GM19455 (cell line): ENCODE data around the gene PEA15.

ENCODE experiments used
- ATAC-seq: cut with Tn5 transposase; IDR thresholded peaks from one replicate; pipeline ENCODE4 v1.9.1; 2021; ENCODE audit not compliant: unreplicated experiment

PEA15 gene

DNA sequence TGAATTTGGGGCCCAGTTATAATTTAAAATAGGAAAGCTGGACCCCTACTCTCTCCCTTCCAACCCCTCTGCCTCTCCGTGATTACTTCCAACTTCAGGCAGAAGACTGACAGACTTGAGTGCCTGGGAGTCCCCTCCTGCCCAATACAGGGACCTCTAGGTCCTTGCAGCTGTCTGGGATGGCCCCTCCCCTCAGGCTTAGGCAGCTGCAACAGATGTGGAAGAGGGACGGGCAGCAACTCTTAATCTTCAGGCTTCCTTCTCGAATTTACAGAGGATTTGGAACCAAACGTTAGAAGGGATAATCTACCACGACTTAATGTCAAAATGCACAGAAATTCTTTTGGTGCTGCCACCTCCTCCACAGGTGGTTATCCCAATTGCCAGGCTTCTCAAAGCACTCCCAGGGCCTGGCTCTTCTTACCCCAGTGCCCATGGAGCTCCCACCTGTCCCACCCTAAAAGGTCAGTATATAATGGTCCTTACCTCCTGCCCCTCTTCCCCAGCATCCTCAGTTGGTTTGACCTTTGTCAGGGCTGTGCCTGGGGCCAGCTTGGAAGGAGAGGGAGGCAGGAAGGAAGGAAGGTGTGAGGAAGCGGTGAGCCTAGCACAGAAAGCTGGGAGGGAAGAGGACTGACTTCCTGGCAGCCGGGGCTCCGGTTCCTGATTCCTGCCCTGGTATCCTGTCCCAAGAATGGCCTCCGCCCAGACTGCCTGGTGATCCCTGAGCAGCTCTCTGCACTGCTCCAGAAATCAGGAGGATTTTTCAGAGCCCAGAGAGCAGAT, 2.8 kb downstream of the PEA15 start:
- no peak for ATAC-seq

DNA sequence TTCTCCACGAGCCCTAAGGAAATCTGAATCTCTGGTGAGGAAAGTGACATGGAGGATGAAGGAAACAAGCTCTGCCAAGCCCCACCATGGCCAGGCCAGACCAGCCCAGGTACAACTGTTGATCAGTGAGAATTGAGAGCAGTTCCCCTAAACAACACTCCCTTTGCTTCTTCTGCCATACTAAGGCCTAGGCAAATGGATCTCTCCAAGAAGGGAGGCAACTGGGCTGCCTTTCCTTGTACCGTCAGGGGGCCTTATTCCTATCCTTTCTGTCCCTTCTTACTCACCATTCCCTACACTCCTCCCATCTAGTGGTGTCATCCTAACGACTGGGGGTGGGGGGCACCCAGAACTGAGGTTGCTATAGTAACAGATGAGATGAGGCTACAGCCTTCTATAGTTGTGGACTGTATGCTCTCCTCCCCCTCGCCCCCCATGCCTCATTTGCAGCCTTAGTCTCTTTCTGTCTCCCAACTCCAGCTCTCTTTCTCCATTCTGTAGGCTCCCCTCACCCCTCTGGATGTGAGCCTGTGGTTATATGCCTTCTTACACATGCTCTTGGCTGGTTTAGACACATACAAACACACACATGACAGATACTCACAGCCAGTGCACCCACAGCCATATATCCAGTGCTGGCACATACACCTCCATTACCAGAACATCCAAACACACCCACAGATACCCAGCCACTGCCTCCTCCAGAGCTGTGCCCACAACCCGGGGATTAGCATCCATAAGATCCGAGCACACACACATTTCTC, 3.6 kb downstream of the PEA15 start:
- ATAC-seq, result no peak

DNA sequence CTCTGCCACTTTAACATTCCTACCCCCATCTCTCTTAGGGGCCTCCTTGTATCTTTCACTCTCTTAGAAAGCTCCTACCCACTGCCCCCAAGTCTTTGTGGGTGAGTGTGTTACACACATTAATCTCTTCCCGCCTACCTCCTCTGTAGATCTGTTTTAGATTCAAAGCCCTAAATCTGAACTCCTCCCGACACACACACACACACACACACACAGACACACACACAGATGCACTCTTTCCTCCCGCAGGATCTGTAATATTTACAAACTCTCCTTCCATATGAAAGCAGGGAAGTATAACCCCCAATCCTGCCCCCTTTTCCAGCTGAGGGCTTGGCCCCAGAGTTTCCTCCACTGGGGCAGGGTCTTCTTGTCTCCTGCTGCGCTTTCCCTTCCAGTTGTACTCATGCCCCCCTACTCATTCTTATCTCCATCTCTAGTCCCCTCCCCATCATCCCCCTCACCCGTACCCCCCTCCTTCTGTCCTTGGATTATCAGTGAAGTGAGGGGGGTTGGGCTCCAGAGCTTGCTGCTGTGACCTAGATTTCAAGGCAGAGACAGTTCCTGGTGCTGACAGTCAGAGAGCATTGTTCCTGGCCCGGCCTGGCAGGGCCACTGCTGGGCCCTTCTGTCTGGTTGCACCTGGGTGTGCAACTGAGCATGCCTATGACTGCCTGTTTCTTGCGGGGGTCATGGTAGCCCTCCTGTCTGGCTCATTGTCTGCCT, 4.3 kb downstream of the PEA15 start:
- no peak for ATAC-seq

DNA sequence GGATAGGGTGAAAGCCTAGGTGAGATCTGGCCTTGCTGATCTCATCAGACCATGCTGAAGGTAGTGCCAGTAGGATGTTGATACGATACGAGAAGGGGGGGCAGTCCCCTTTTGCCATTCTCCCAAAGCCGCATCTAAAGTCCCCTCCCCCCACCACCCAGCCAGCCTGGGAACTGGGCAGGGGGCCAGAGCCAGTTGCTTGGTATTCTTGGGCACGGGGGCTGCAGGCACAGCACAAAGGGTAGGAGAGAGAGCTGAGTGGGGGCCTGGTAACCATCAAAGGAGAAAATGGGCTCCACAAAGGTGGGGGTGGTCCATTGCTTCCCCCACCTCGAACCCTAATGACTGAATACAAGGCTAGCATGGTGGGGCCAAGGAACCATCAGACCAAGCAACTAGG, 5.4 kb downstream of the PEA15 start:
- ATAC-seq, result no peak

DNA sequence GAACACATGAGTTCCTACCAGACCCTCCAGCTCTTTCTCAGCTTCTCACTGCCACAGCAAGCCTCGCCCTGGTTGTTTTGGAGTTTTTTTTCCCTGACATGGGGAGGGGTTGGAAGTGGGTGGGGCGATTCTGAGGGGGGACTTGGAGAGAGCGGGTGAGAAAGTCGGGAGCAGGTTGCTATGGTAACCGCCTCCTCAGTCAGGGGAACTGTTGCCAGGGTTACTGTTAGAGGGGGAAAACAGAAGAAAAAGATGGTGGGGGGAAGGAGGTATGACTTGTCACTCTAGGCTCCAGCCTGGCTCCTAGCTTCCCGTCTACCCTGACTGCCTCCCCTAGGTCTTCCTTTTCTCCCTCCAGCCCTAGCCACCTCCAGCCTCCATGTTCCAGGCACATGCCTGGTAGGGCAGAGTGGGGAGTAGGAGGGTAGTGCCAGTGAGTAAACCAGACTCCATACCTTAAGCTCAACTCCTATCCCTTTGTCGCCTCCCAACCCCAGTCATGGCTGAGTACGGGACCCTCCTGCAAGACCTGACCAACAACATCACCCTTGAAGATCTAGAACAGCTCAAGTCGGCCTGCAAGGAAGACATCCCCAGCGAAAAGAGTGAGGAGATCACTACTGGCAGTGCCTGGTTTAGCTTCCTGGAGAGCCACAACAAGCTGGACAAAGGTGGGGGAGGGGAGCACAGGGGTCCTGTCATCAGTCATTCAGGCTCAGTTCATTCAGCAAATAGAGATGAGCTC, 6.0 kb downstream of the PEA15 start:
- no peak for ATAC-seq

DNA sequence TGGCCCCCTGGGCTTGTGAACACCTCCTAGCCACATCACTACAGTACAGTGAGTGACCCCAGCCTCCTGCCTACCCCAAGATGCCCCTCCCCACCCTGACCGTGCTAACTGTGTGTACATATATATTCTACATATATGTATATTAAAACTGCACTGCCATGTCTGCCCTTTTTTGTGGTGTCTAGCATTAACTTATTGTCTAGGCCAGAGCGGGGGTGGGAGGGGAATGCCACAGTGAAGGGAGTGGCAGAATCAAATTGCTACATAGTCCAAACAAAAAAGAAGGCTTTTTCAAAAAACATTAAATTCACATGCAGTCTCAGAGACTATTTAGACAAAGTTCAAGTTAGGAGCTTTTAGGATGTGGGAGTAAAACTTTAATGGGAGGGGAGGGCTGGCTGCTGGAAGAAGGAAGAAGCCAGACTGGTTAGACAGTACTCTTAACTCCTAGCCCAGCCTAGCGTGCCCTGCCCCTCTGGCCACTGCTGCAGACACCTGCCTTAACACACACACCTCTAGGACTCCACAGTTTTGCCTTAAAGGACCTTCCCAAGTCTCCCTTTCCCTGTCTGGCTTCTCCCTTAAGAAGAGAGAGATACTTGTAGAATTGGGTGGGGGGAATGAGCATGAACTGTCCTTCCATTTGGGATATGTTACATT, 9.4 kb downstream of the PEA15 start:
- ATAC-seq, result no peak

DNA sequence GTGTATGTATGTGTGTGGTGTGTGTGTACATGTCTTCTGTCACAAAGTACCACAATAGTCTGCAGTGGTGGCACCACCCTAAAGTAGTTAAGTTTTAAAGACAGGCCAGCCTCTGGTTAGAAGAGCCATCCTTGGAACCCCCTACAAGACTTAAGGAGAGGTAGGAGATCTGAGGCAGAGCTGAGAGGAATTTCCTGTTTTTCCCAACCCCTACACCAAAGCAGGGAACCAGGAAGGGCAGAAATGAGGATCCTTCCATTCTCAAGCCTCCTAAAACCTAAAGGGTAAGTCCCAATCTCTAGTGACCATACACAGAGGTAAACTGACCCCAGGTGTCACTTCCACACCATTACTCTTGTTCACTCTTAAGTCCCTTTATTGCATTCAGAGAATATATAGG, 11.1 kb downstream of the PEA15 start:
- no peak for ATAC-seq

DNA sequence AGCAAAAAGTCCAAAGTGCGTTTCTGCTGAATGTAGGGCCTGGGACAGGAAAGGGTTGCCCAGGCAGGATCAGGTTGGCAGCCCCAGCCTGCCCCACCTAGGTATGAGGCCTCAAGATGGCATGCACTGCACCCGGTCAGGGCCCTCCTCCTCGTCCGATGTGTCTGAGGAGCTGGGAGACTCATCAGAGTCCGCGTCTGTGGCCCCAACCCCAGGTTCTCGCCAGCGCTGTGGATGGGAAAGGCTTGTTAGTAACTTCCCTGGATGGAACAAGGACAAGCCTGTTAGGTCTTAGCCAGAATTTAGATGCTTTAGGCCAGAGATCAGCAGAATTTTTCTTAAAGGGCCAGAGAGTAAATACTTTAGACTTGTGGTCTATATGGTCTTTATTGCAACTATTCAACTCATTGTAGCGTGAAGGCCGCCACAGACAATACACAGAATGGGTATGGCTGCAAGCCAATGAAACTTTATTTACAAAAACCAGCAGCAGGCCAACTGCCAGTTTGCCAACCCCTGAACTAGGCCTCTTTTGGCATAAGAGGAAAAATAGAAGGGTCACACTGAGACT, 12.4 kb downstream of the PEA15 start:
- ATAC-seq, result no peak

DNA sequence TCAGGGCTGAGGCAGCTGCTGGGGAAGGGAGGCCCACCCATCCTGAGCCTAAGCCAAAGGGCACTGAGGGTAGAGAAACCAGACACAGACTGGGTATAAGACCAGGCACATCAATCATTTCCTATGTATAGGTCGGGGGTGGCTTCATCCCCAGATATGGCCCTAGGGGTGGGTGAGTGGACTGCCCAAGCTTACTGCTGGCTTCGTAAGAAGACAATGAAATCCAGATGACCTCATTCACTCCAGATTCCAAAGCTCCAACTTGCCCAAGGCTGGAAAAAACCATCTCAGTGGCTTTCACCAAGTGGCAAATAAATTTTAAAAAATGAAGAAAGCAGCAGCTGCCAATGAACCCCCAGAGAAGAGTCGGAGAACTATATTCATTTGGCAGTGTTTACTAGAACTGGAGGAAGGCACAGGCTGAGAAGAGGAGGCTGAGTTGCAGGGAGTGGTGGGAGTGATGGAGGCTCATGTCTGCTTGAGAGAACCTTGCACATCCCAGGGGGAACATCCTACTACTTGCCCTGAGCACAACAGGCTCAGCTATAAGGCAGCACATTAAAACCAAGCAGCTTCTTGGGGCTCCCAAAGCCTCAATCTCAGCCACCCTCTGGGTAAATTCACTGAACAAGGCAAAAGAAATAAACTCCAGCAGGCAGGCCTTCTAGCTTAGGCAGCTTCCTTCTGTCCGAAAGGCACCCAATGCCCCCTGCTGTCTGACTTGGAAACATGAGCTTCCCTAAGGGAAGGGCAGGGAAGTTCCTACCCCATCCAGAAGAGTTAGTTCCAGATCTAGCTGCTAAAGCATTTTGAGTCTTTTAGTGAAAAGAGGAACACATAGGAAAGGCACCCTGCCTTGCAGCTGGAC, 14.1 kb downstream of the PEA15 start:
- no peak for ATAC-seq

DNA sequence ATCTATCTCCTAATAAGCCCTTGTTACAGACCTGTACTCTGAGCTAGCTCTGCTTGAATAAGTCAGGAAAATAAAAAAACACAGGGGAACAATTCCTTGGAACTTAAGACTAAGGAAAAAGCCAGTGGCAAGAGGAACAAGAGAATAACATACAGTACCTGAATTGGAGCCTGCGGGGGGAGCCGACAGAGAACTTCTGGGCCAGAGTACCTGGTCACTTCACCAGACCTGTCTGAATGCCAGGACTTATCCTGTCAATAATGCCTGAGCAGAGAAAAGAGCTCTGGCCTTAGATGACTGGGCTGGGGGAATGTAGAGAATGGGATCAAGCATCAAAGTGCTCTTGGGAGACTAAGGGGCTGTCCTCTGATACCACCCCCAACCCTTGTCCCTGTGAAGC, 15.1 kb downstream of the PEA15 start:
- no peak for ATAC-seq

DNA sequence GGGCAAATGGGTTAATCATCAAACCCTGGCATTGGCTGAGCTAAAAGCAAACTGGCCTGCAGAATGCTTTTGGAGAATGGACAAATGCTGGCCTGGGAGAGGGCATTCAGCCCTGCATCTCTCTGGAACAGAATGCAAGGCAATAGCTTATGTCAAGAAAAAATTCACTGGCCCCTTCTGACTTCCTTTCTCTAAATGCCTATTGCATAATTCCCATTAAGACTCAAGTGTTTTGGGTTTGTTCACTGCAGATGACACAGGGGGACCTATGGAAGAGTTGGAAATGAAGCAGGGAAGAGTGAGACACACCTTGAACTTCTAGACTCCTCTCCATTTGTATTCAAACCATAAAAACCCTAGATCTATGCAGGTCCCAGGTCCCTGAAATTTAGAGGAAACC, 15.9 kb downstream of the PEA15 start:
- ATAC-seq, result no peak

DNA sequence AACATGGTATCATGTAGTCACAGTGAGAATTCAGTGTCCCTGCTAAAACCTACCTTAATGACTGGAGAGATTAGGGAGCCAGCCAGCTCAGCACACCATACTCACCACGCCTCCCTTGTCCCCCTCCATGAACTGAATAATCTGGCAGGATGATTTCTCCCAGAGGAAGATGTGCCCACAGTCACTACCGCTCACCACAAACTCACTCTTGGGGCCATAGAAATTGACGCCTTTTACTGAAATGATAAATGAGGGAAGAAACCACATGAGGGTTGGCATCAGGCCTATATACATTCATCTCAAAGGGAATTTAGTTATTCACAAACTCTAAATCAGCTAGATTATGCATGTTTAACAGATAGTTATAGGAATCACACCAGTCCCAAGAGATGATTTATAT, 17.4 kb downstream of the PEA15 start:
- no peak for ATAC-seq

DNA sequence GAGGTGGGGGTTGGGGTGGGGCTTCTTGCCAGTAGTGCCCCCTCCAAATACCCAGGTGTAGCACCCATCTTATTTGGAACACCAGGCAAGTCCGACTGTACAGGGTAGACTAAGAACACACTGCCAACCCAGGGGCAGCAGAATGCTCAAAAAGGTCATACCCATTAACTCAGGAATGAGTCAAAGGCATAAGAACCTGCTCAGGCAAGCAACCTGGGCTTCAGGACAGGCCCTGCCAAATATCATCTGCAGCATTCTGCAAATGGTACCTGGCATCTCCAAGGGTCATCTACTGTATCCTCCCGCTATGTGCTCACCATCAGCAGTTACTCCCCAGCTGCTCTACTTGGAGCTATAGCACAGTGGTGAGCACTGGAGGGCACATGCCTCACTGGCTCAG, 19.4 kb downstream of the PEA15 start:
- ATAC-seq, result no peak

DNA sequence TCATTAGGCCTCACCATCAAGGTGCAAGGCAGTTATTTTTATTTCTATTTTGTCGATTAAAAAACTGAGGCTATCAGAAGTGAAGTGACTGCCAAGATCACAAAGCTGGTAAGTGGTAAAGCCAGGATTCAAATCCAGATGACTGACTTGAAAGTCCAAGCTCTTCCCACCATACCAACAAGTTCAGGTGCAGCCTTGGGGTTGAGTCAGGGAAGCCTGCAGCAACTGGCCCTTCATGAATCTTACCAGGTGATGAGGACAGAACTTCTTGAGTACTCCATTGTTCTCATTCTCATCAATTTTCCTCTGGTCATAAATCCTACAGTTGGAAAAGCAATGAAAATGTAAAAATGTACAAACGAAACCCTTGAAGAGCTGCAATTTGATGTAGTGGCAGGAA, 20.2 kb downstream of the PEA15 start:
- ATAC-seq, result no peak

DNA sequence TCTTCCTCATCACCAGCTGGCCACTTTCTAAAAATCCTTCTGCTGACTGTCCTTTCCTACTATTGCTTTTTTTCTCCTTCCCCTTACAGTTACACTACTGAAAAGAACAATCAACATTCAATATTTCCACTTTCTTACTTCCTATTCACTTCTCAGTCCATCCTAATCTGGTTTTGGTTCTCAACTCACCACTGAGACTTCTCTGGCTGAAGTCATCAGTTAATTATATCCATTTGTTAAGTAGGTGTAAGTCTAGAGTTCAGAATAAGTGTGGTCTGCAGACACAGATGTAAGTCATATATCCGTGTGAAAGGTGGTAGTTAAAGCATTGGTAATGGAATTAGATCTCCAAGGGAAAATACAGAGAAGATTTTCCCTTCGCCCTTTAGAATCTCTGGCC, 21.4 kb downstream of the PEA15 start:
- ATAC-seq, result no peak

DNA sequence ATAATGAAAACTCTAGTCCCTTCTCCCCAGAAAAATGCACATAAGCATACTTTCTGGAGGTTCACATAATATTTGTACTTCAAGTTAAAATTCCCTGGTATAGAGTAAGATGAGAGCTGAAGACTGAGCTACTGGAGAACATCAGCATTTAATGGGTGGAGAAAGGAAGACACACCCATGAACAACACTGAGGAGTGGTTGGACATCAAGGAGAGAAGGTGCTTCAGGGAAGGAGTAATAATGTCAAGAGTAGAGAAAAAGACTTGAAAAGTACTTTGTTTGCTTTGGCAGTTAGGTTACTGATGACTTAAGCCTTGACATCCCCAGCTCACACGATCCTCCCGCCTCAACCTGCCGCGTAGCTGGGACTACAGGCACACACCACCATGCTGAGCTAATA, 21.9 kb downstream of the PEA15 start:
- ATAC-seq, result no peak

DNA sequence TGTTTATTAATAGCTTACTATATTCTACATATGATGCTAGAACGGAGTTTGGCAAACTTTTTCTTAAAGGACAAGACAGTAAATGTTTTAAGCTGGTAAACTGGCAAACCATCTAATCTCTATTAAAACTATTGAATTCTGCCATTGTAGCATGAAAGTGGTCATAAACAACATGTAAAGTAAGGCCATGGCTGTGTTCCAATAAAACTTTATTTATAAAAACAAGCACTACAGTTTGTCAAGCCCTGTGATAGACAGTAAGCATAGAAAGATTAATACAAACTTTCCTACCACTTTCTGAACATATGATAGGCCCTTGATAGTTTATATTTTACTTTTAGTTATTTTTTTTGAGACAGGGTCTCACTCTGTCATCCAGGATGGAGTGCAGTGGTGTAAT, 22.4 kb downstream of the PEA15 start:
- no peak for ATAC-seq

DNA sequence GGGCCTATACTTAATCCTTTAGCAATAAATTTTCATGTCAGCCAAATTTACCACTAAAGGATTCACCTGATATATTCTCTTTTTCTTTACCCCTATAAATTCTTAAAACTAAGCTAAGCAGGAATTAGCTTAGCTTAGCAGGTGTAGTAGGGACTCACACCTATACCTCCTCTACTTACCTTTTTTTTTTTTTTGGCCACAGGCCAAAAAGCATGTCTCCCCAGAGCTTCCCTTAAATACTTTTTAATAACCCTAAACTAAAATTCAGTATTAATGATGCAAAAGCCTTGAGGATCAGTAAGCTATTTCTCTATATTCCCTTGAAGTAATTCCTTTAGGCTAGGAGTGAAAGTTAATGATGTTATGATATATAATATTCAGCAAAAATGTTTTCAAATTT, 23.2 kb downstream of the PEA15 start:
- ATAC-seq, result no peak

DNA sequence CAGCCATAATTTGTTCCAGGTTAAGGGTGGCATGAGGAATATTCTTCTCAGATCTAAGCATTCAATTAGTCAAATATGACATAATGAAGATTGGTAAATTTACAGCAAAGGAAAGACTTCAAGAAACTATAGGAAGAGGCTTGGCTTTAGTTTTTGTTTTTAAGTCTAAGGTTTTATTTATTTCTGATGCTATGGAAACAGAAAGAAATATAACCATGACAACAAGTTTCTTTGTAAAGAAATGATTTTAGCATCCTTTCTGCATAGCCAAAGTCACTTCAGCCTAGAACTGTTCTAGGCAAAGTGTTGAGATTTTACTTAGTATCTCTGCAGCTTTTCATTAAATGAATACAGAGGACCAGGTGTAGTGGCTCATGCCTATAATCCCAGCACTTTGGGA, 27.7 kb downstream of the PEA15 start:
- ATAC-seq, result no peak
